HCEC 1CT (cell line): ENCODE measurements around the gene KCTD10.

ENCODE experiments used
- DNase-seq: peaks from one replicate; pipeline ENCODE4 v3.0.0-alpha.2; 2017

KCTD10 gene, protein sequence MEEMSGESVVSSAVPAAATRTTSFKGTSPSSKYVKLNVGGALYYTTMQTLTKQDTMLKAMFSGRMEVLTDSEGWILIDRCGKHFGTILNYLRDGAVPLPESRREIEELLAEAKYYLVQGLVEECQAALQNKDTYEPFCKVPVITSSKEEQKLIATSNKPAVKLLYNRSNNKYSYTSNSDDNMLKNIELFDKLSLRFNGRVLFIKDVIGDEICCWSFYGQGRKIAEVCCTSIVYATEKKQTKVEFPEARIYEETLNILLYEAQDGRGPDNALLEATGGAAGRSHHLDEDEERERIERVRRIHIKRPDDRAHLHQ

DNA sequence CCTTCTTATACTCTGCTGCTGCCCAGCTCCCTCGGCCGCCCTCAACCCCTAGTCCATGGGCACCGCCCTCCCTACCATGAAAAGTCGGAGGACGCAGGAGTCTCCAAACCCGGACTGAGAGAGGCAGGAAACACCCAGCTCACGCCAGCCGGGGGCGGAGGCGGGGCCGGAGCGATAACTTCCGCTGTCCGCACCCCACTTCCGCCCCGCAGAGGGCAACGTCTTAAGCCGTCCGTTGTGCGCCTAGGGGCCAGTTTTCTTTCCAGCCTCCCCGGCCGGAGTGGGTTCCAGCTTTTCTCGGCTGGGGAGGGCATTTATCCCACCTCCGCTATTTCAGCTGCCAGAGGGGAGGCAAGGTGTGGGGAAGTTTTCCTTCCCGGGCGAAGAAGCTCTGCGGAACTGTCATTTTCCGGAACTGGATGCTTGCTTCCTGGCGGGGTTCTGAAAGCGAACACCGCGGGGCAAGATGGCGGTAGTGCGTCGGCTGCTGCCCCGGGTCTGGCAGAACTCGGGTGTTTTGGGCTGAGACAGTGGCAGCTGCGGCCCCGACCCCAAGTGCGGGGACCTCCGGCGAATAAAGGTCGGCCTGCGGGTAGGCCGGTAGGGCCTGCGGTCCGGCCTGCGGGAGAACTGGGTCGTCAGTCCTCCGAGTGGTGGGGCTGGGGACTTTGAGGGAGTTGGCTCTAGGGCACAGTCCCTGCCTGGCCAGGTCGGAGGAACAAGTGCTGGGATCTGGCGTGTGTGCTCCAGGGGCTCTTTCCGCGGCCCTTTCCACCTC is at the start of gene KCTD10, which contains the start of gene UBE3B:
TSS of gene KCTD10 (minus strand) at position 116 of the 778 bp plus-strand sequence. CDS start at position 78, 38 bp downstream.
TSS of gene UBE3B (plus strand) at position 450 of the 778 bp plus-strand sequence. CDS start 5,918 bp downstream, outside the sequence.
- DNase-seq = peak; percentile 90

DNA sequence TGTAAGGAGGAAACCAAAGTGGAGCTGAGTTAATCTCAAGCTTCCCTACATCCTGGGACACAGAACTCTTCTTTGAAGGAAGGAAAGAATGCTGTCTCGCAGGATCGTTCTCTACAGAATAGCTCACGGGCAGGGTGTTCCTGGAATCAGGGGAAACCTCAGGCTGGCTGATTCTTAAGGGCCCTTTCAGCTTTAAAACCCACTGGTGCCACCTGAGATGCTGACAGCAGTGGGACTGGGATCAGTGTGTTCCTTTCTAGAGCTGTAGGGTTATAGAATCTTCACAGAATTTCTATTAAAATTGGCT is 48.1 kb upstream of the KCTD10 start:
- DNase-seq = no peak

DNA sequence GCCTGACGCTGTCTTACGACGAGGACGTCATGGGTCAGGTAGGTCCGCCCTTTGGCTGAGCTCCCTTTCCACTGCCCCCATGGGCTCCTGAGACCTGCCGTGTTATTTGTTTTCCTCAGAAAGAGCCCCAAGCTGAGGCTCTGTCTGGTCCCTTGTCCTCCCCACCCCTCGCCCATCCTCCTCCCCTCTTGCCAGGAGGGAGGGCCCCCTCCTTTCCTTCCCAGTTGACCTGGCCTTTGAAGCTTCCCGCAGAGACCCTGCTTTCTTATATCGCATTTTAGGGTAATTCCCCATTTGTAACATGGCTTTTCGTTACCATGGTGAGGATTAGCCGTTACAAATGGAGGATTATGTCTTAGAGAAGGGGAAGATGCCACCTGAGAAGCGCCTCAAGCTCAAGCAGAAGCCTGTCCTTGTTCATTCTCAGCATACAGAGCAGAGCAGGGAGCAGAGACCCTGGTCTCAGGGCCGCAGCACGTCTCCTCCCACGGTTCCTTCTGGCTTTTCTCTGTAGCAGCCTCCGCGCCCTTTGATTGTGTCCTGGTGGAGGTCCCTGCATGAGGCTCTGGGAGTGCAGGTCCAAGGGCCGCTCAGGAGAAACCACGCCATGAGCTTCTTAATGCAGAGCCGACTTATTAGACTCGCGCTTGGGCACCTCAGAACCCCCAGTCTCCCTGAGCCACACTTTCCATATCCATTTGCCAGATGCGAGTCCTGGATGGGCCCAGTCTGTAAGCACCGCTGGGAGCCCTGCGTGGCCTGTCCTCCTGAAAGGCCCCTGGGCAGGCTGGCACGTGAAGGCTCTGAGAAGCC is 47.6 kb upstream of the KCTD10 start:
- no peak for DNase-seq

DNA sequence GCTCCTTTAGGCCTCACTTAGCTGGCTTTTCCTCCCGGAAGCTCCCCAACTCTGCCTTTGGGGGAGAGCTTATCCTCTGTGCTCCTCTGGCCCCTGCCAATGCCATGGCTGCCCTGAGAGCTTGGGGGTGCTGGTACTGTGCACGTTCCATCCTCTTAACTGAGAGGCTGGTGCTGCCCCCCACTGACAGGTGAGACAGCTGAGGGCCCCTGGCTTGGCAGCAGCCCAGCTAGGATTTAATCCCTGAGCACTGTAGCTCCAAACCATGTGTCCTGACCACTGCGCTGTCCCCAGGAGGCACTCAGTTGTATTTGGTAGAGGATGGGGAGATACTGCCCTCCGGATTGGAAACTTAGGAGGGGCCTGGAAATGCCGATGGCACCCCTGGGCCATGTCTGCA is 46.4 kb upstream of the KCTD10 start:
- no peak for DNase-seq

DNA sequence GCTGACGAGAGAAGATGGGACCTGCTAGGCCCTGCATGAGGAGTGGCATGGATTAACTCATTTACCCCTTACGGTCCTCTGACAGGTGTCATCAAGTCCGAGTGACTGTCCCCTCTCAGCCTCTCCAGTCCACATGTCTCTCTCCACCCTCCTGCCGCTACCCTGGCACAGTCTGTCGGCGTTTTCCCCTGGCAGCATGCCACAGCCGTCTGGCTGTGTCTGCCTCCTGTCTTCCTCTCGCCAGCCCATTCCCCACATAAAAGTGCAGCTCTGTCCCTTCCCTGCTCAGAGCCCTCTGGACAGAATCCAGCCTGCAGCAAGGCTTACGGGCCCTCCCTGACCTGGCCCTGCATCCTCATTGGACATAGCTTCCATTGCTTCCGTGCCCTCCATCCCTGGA is 46.0 kb upstream of the KCTD10 start:
- DNase-seq = no peak

DNA sequence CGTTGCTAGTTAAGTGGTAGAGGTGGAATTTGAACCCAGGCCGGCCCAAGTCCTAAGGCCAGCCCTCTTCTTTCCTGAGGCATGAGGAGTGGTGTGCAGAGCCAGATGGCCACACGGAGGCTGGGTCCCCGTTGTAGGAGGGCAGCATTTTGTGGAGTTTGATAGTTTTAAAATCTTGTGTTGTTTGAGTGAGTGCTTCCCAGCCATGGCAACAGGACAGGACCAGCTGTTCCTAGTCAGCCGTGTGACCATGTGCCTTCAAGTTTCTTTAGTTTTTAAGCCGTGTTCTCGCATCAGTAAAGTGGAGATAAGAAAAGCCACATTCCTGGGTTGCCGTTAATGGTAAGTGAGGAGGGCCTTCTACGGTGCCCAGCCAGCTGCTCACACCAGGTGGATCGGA is 44.7 kb upstream of the KCTD10 start:
- no peak for DNase-seq

GRCh38 chr12:109519787-109520186 is 42.7 kb upstream of the KCTD10 start:
- DNase-seq = no peak

DNA sequence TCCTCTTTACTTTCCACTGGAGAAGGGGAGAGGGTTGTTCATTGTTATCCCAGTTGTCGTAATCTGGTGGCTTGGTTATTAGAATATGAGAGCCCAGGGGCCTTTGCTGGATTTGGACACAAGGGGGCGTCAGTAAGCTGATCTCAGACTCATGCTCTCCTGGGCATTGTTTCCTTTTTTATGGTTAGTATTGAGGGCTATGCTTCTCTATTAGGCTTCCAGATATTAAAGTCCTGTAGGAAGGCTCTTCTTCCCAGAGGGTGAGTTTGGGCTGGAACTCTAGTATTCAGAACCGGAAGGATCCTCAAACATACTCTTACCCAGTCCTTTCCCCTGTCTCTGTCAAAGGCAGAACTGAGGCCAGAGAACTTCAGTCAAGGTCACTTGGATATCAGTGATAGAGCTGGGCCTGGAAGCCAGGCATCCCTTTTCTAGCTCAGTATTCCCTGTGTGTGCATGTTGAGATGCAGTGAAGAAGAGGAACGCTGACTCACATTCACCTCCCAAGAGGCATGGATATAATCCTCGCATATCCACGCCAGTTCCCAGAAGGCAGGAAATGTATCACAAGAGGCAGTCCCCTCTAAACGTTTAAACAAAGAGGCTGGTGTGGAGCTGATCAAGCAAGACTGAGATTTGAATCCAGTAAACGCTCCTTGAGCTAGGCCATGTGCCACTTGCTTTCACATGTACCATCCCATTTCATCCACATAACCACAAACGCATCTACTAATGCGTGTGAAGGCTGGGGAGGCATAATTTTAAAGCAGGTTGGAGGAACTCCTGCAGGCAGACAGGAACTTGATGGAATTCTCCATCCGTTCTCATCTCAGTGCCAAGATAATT is 41.9 kb upstream of the KCTD10 start:
- peak; percentile 81 for DNase-seq

DNA sequence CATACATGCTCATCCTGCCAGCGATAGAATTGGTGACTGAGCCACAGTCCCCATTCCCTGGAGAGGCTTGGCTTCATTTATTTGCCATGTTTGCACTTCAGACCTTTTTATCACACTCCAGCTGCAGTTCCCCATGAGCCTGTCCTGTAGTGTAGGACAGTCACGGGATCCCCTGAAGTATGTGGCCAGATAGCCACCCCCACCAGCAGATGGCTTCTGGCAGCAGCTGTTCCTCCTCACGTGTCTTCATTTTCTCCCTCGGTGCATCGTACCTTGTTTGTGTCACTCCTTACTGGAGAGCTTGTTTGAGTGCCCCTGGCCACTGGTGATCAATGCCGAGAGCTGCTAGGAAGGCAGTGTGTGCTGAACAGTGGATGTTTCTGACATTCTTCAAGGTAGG is 40.5 kb upstream of the KCTD10 start:
- no peak for DNase-seq

GRCh38 chr12:109513977-109514376 is 36.9 kb upstream of the KCTD10 start:
- DNase-seq = no peak

DNA sequence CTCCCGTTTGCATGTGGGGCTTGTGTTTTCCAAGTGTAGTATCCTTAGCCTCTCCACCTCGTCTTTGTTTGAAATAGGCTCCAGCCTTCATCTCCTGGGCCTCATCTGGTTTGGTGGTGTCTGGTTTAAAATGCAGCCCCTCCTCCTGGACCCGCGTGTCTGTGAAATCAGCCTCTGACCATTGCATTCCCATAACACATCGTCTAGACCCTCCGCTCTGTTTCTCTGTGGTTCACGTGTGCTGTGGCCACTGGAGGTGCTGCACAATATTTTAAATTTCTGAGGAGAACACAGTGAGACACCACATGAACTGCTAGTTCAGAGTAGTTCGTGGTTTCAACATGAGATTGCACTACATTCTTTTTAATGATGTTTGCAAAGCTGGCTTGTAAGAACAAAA is 36.0 kb upstream of the KCTD10 start:
- no peak for DNase-seq

DNA sequence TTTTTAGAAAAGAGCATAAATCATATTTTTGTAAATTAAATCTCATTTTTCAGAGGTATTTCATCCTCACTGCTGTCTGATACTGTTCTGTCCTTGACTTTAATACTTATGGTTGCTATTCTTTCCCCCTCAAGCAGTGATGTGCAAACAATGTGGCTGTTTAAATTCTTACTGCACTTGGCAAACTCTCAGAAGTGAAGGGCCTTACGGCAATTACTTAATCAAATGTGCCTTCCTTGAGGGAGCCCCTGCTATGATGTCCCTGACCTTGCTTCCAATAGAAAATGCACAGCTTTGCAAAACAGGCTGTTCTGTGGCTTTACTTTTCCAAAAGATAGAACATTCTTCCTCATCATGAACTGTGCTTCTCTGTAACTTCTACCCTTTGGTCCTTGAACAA is 35.5 kb upstream of the KCTD10 start:
- DNase-seq = no peak

DNA sequence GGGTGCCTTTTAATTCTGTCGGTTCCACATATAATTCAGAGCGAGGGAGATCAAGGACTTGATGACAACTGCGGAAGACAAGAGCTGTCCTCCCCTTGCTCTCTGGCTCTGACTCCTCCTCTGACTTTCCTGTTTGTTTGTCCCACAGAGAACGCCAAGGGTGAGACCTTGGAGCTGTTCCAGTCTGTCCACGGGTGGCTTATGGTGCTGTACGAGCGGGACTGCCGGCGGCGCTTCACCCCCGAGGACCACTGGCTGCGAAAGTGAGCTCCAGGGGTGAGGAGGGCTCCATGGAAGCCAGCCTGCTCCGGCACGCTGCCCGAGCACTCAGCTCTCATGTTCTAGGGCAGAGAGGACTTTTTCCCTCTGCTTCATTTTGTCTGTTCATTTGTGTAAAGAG is 33.1 kb upstream of the KCTD10 start:
- DNase-seq = no peak

DNA sequence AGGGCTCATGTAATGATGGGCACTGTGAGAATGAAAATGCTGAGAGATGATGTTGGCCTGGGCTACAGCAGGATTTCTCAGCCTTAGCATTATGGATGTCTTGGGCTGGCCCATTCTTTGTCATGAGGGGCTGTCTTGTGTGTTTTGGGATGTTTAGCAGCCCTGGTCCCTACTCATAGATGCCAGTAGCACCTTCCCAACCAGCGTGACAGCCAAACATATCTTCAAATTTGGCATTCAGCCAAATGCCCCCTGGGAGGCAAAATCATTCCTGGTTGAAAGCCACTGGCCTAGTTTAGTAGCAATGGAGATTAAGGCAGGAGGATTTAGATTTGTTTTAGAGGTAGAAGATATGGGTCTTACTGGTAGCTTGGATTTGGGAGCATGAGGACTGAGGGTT is 27.0 kb upstream of the KCTD10 start:
- no peak for DNase-seq

GRCh38 chr12:109503611-109504010 is 26.5 kb upstream of the KCTD10 start:
- no peak for DNase-seq

- DNase-seq = no peak
These were observed 25.2 kb upstream of the KCTD10 start for GRCh38 chr12:109502332-109502731.

- DNase-seq = no peak
These were observed 24.2 kb upstream of the KCTD10 start for GRCh38 chr12:109501299-109501698.

GRCh38 chr12:109500406-109501185 is 23.5 kb upstream of the KCTD10 start:
- no peak for DNase-seq

- DNase-seq = peak; percentile 5
These were observed 20.6 kb upstream of the KCTD10 start for GRCh38 chr12:109497675-109498074.

DNA sequence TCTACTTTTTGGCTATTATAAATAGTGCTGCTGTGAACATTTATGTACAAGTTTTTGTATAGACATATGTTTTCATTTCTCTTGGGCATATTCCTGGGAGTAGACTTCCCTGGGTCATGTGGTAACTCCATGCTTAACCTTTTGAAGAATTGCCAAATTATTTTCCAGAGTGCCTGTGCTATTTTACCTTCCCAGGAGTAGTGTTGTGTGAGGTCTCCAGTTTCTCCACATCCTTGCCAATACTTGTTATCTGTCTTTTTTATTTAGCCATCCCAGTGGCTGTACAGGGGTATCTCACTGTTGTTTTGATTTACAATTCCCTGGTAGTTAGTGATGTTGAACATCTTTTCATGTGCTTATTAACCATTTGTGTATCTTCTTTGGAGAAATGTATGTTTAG is 19.2 kb upstream of the KCTD10 start:
- DNase-seq = no peak

DNA sequence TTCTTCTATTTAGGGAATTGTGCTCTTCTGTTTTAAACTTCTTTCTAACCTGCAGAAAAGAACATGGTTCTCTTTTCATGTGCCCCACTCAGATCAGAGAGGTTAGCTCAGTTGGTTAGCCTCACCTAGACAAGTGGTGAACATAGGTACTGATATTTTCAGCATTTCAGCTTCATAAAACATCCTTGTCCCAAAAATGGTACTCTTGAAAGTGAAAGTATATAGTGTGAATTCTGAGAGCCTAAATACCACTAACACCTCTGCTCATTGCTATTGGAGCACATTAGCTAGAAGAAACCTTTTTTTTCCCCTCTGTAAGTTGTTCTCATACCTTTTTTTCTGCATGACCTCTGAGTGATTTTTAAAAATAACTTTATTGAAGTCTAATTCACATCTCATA is 17.9 kb upstream of the KCTD10 start:
- no peak for DNase-seq

GRCh38 chr12:109494348-109494881 is 17.3 kb upstream of the KCTD10 start:
- no peak for DNase-seq
